ENCODE data around the gene DND1.
"Not testable (repeated sequence)": the region's sequence is repeated elsewhere in the genome, so short reads cannot be mapped to it uniquely, and the experiment has no call there.

The DND1 gene

GRCh38 chr5:140673187-140673976 lies at the start of gene DND1:
TSS of gene DND1 (minus strand) at chr5:140673576. CDS start at chr5:140673542, 34 bp downstream.
- no peak for DNase-seq

GRCh38 chr5:140721395-140721794 lies 48.0 kb upstream of the DND1 start:
- not testable (repeated sequence) for DNase-seq

- DNase-seq, result not testable (repeated sequence)
These were observed 47.4 kb upstream of the DND1 start for GRCh38 chr5:140720738-140721137.

- DNase-seq, result no peak
These were observed 44.9 kb upstream of the DND1 start for GRCh38 chr5:140718266-140718592.

GRCh38 chr5:140716238-140716637 lies 42.9 kb upstream of the DND1 start:
- not testable (repeated sequence) for DNase-seq

- DNase-seq, result no peak
These were observed 40.3 kb upstream of the DND1 start for GRCh38 chr5:140713562-140714094.

- DNase-seq, result no peak
These were observed 38.4 kb upstream of the DND1 start for GRCh38 chr5:140711794-140712193.

GRCh38 chr5:140710899-140711552 lies 37.6 kb upstream of the DND1 start:
- peak; percentile 86 for DNase-seq

GRCh38 chr5:140708787-140709186 lies 35.4 kb upstream of the DND1 start:
- not testable (repeated sequence) for DNase-seq

- DNase-seq, result no peak
These were observed 34.4 kb upstream of the DND1 start for GRCh38 chr5:140707812-140708211.

GRCh38 chr5:140700177-140701144 lies 27.1 kb upstream of the DND1 start, which contains the start of gene ZMAT2:
TSS of gene ZMAT2 (plus strand) at chr5:140700447. CDS start at chr5:140700461, 14 bp downstream.
- peak; percentile 98 for DNase-seq

GRCh38 chr5:140696891-140697492 lies 23.6 kb upstream of the DND1 start:
- DNase-seq, result no peak

GRCh38 chr5:140694276-140694675 lies 20.9 kb upstream of the DND1 start:
- no peak for DNase-seq

GRCh38 chr5:140690941-140691924 lies 17.9 kb upstream of the DND1 start, which contains the start of the genes HARS1 and HARS2:
TSS of gene HARS1 (minus strand) at chr5:140691370. CDS start at chr5:140691304, 66 bp downstream.
TSS of gene HARS2 (plus strand) at chr5:140691455. CDS start at chr5:140691649, 194 bp downstream.
- peak; percentile 95 for DNase-seq

GRCh38 chr5:140690376-140690932 lies 17.1 kb upstream of the DND1 start:
- DNase-seq, result no peak

- DNase-seq, result no peak
These were observed 5.6 kb upstream of the DND1 start for GRCh38 chr5:140678993-140679392.

- no peak for DNase-seq
These were observed 4.6 kb upstream of the DND1 start for GRCh38 chr5:140677947-140678346.

GRCh38 chr5:140674629-140675028 lies 1.3 kb upstream of the DND1 start:
- no peak for DNase-seq

- DNase-seq, result no peak
These were observed 835 bp upstream of the DND1 start for GRCh38 chr5:140674211-140674610.

- peak; percentile 48 for DNase-seq
These were observed 755 bp downstream of the DND1 start for GRCh38 chr5:140672455-140673186.

Data from eye (tissue), 1 donor.